Stimulated activated CD8-positive, alpha-beta memory T cell treated with anti-CD3 and anti-CD28 coated beads, Interleukin-7, amount 100 ng/mL, for 1 hour (primary cell): ENCODE data around the gene PFN1.
"Not testable (repeated sequence)": the region's sequence is repeated elsewhere in the genome, so short reads cannot be mapped to it uniquely, and the experiment has no call there.

Experiments
- DNase-seq, 2 donors: peaks; one replicate each; pipeline ENCODE4 v3.0.0-alpha.2; 2020; ENCODE audit warnings: low read depth in 2 of 2

The PFN1 gene

GRCh38 chr17:4921320-4921719 lies 27.0 kb downstream of the PFN1 start:
- no peak for DNase-seq

GRCh38 chr17:4920351-4921048 lies 27.8 kb downstream of the PFN1 start:
- DNase-seq = no peak

- no peak for DNase-seq
These were observed 28.8 kb downstream of the PFN1 start for GRCh38 chr17:4919511-4920047.

- DNase-seq = not testable (repeated sequence)
These were observed 33.8 kb downstream of the PFN1 start for GRCh38 chr17:4914551-4914950.

GRCh38 chr17:4913994-4914393 lies 34.3 kb downstream of the PFN1 start:
- DNase-seq = no peak

GRCh38 chr17:4908711-4909496 lies 39.4 kb downstream of the PFN1 start:
- DNase-seq = peak; percentile 49 to 52

- DNase-seq = no peak
These were observed 40.0 kb downstream of the PFN1 start for GRCh38 chr17:4908301-4908700.

- not testable (repeated sequence) for DNase-seq
These were observed 41.7 kb downstream of the PFN1 start for GRCh38 chr17:4906642-4907041.

GRCh38 chr17:4903051-4903818 lies 45.1 kb downstream of the PFN1 start, which contains the start of gene CHRNE:
Gene CHRNE (minus strand): TSS chr17:4903098. CDS start chr17:4903063, 35 bp downstream.
- peak in 1 of 2 donors; percentile 59 for DNase-seq

GRCh38 chr17:4902540-4902939 lies 45.8 kb downstream of the PFN1 start:
- DNase-seq = no peak

GRCh38 chr17:4901648-4902344 lies 46.5 kb downstream of the PFN1 start:
- DNase-seq = no peak

GRCh38 chr17:4901108-4901647 lies 47.2 kb downstream of the PFN1 start:
- no peak for DNase-seq

- no peak for DNase-seq
These were observed 47.9 kb downstream of the PFN1 start for GRCh38 chr17:4900231-4901107.

- peak; percentile 82 to 86 for DNase-seq
These were observed 48.7 kb downstream of the PFN1 start, which contains the start of gene C17orf107 for GRCh38 chr17:4899341-4900230. Gene C17orf107 (plus strand): TSS chr17:4899536. CDS start chr17:4899763, 227 bp downstream.

- DNase-seq = no peak
These were observed 49.4 kb downstream of the PFN1 start for GRCh38 chr17:4898927-4899326.

- DNase-seq = no peak
These were observed 50.0 kb downstream of the PFN1 start for GRCh38 chr17:4898351-4898750.

- no peak for DNase-seq
These were observed 50.5 kb downstream of the PFN1 start for GRCh38 chr17:4897785-4898184.

- DNase-seq = no peak
These were observed 51.1 kb downstream of the PFN1 start for GRCh38 chr17:4897198-4897687.
